Gastrocnemius medialis (tissue), 4 donors: ENCODE results near the gene HYAL4. TPM values are rescaled to one million over a fixed set of nuclear protein-coding genes. Genes with fewer than 3 reads are reported as not detected.
A peak's percentile ranks its signal among the peaks of the same experiment; 100 is the strongest.

Experiments
- ATAC-seq, 2 donors: fragments of 150-250 bp; one replicate each; pipeline ENCODE4 v1.9.1; 2016
- DNase-seq, 2 donors: peaks; one replicate each; pipeline ENCODE4 v3.0.0-alpha.2; 2019
- H3K27ac ChIP-seq, 4 donors: fragments of 200-600 bp; sonication (generic); 1 replicate in 1 of 4; 2 replicates in 3 of 4; pipeline ENCODE4 v1.5.1; 2016 to 2018; ENCODE audit warnings: mild to moderate bottlenecking in 2 of 4, moderate library complexity in 1 of 4
- H3K27me3 ChIP-seq, 3 donors: fragments of 200-600 bp; sonication (generic) in 2 of 3; 1 replicate in 1 of 3; 2 replicates in 2 of 3; pipeline versions ENCODE4 v1.5.1 to v1.6.0; 2016 to 2019; ENCODE audit warnings: mild to moderate bottlenecking in 1 of 3, moderate library complexity in 1 of 3
- H3K36me3 ChIP-seq, 2 donors: fragments of 200-600 bp; sonication (generic) in 1 of 2; one replicate each; pipeline ENCODE4 v1.5.1; 2017 to 2018
- H3K4me1 ChIP-seq, 2 donors: fragments of 200-600 bp; sonication (generic) in 1 of 2; one replicate each; pipeline ENCODE4 v1.5.1; 2016 to 2017; ENCODE audit warnings: mild to moderate bottlenecking in 2 of 2
- H3K4me3 ChIP-seq, 4 donors: fragments of 200-600 bp; sonication (generic) in 3 of 4; 1 replicate in 1 of 4; 2 replicates in 3 of 4; pipeline ENCODE4 v1.5.1; 2016 to 2019; ENCODE audit warnings: mild to moderate bottlenecking in 2 of 4
- H3K9me3 ChIP-seq, 3 donors: fragments of 200-600 bp; sonication (generic) in 2 of 3; 1 replicate in 1 of 3; 2 replicates in 2 of 3; pipeline ENCODE4 v1.5.1; 2016 to 2019
- POLR2A ChIP-seq, 2 donors: fragments of 450-650 bp; IDR thresholded peaks; one replicate each; pipeline ENCODE4 v1.6.1; 2017; ENCODE audit warnings: antibody characterized with exemption in 2 of 2, mild to moderate bottlenecking in 2 of 2, moderate library complexity in 2 of 2
- in situ Hi-C, 4 donors: fragments of 200-750 bp; cut with MboI; loops; one replicate each; pipeline versions ENCODE4 v1.15.0 to v1.8.0; 2017; ENCODE audit warnings: low sequenced_read_pairs in 4 of 4
- intact Hi-C: fragments of 100-400 bp; cut with DNase I; formaldehyde crosslinking; loops from one replicate; pipeline ENCODE4 v1.15.1; 2023; ENCODE audit warnings: low total_unique reads
- total RNA-seq, 4 donors: library from RNA; depleted of rRNA; stranded (reverse); fragments of >200 nt; gene quantifications; one replicate each; pipeline versions ENCODE4 v1.1.0 to v1.2.3, GENCODE V29; 2016
- TF ChIP-seq, protein P1 (sequence below), 5 experiments: fragments of 450-650 bp in 3 of 5; fragments of 200-600 bp in 2 of 5; sonication (generic) in 2 of 5; IDR thresholded peaks in 4 of 5; conservative IDR thresholded peaks in 1 of 5; 1 replicate in 4 of 5; 2 replicates in 1 of 5; pipeline ENCODE4 v1.5.1; 2016 to 2019; ENCODE audit warnings: antibody characterized with exemption in 5 of 5, mild to moderate bottlenecking in 3 of 5, moderate library complexity in 3 of 5

HYAL4 gene
- total RNA-seq, 4 donors from 2014 or later, result 0.73 to 11.0 (median 5.7) TPM

DNA sequence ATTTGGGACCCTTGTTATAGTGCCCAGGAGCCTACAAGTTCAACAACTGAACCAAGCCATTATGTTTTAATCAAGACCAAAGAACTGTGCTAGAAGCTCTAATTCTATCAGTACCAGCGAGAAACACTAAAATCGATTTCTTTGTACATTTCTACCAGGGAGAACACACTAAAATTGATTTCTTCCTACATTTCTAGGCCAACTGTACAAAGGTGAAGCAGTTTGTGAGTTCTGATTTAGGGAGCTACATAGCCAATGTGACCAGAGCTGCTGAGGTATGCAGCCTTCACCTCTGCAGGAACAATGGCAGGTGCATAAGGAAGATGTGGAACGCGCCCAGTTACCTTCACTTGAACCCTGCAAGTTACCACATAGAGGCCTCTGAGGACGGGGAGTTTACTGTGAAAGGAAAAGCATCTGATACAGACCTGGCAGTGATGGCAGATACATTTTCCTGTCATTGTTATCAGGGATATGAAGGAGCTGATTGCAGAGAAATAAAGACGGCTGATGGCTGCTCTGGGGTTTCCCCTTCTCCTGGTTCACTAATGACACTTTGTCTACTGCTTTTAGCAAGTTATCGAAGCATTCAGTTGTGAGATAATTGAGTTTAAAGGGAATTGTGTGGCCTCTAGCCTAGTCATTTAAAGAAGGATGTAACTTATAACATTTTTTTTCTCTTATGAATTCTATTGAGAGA is 31.7 kb downstream of the HYAL4 start:
- no peak for DNase-seq
- peaks cover 8 to 16% of the 10 kb centered on the region in 2 donors for H3K4me1 ChIP-seq
- TF ChIP-seq POLR2A (IDR thresholded peaks at IDR 0.05), result no peak
- TF ChIP-seq, protein P1, sequence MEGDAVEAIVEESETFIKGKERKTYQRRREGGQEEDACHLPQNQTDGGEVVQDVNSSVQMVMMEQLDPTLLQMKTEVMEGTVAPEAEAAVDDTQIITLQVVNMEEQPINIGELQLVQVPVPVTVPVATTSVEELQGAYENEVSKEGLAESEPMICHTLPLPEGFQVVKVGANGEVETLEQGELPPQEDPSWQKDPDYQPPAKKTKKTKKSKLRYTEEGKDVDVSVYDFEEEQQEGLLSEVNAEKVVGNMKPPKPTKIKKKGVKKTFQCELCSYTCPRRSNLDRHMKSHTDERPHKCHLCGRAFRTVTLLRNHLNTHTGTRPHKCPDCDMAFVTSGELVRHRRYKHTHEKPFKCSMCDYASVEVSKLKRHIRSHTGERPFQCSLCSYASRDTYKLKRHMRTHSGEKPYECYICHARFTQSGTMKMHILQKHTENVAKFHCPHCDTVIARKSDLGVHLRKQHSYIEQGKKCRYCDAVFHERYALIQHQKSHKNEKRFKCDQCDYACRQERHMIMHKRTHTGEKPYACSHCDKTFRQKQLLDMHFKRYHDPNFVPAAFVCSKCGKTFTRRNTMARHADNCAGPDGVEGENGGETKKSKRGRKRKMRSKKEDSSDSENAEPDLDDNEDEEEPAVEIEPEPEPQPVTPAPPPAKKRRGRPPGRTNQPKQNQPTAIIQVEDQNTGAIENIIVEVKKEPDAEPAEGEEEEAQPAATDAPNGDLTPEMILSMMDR (IDR thresholded peaks at IDR 0.05 in 4 of 5, conservative IDR thresholded peaks at IDR 0.05 in 1 of 5), result no peak
- no peak overlapping the region for H3K27ac ChIP-seq
- no peak for ATAC-seq
- no peaks in the 10 kb centered on the region for H3K27me3 ChIP-seq
- H3K9me3 ChIP-seq, result no peaks in the 10 kb centered on the region
- intact Hi-C loops, result no loop called here
- in situ Hi-C loops, result loop anchor here in 1 of 4 donors (10.0 kb wide), 1 partner anchor 82 kb away; no protein-coding TSS in a partner anchor
- H3K36me3 ChIP-seq, result no peaks in the 10 kb centered on the region
- H3K4me3 ChIP-seq, result no peak overlapping the region

DNA sequence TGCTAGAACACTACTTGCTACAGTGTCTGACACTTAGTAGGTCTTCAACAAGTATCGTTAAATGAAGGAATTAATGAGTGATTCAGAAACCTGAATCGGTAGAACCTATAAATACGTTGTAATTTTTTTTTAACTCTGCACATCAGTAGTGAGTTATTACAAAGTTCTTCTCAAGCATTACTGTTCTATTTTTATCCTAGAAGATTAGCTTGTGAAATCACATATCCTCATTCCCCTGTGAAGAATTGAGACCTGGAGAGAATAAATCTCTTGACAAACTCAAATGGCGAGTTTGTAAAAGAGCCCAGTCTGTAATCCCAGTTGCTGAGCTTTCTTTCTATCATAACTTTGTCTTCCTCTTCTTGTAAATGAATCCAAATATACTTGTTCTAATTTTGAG is 34.7 kb downstream of the HYAL4 start:
- no peak overlapping the region for H3K4me3 ChIP-seq
- H3K36me3 ChIP-seq, result no peaks in the 10 kb centered on the region
- no peaks in the 10 kb centered on the region for H3K27me3 ChIP-seq
- intact Hi-C loops, result loop anchor here (2.0 kb wide), 1 partner anchor 65 kb away; no protein-coding TSS in a partner anchor
- DNase-seq (no peak), ATAC-seq (peak; percentile 91 to 98)
- in situ Hi-C loops, result loop anchor here in 1 of 4 donors (10.0 kb wide), 1 partner anchor 85 kb away; no protein-coding TSS in a partner anchor
- H3K4me1 ChIP-seq, result peaks cover 0 to 4% of the 10 kb centered on the region in 2 donors
- no peaks in the 10 kb centered on the region for H3K9me3 ChIP-seq
- TF ChIP-seq POLR2A (IDR thresholded peaks at IDR 0.05), result no peak
- TF ChIP-seq, protein P1 (IDR thresholded peaks at IDR 0.05 in 4 of 5, conservative IDR thresholded peaks at IDR 0.05 in 1 of 5), result no peak
- peak overlapping the region in 3 of 4 donors; percentile 46 to 68 (median 47) for H3K27ac ChIP-seq

- no peak overlapping the region for H3K27ac ChIP-seq
- intact Hi-C loops (loop anchor here (2.0 kb wide), 1 partner anchor 66 kb away; no protein-coding TSS in a partner anchor), in situ Hi-C loops (no loop called here)
- H3K27me3 ChIP-seq, result no peaks in the 10 kb centered on the region
- DNase-seq (no peak), ATAC-seq (no peak)
- H3K4me3 ChIP-seq, result no peak overlapping the region
- no peaks in the 10 kb centered on the region for H3K36me3 ChIP-seq
- TF ChIP-seq, protein P1 (IDR thresholded peaks at IDR 0.05 in 4 of 5, conservative IDR thresholded peaks at IDR 0.05 in 1 of 5), result no peak
- TF ChIP-seq POLR2A (IDR thresholded peaks at IDR 0.05), result no peak
- peaks cover 0 to 4% of the 10 kb centered on the region in 2 donors for H3K4me1 ChIP-seq
- H3K9me3 ChIP-seq, result no peaks in the 10 kb centered on the region
These were observed 36.3 kb downstream of the HYAL4 start for GRCh38 chr7:123881300-123881699.

DNA sequence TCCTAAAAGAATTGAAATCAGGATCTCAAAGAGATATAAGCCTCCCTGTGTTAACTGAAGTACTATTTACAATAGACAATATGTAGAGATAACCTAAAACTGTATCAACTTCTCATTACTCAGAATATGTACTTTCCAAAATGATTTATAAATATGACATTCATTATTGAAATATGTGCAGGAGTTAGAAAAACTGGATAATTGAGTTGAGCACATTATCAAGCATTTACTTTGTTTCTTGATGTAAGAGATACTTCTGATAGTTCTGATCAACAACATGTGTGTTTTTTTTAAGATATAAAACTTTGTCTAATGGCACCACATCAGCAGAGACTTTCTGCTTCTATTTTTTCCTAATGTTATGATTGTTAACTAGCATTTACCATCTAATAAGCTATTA is 38.2 kb downstream of the HYAL4 start:
- ATAC-seq (no peak), DNase-seq (no peak)
- no peak for TF ChIP-seq POLR2A (IDR thresholded peaks at IDR 0.05)
- TF ChIP-seq, protein P1 (IDR thresholded peaks at IDR 0.05 in 4 of 5, conservative IDR thresholded peaks at IDR 0.05 in 1 of 5), result no peak
- H3K27me3 ChIP-seq, result no peaks in the 10 kb centered on the region
- intact Hi-C loops, result no loop called here
- no peak overlapping the region for H3K27ac ChIP-seq
- H3K4me1 ChIP-seq, result peaks cover 0 to 4% of the 10 kb centered on the region in 2 donors
- in situ Hi-C loops, result no loop called here
- H3K9me3 ChIP-seq, result no peaks in the 10 kb centered on the region
- no peaks in the 10 kb centered on the region for H3K36me3 ChIP-seq
- no peak overlapping the region for H3K4me3 ChIP-seq
